GM19043 (cell line): Measurements from ENCODE around the gene NHP2.
A peak's percentile ranks its signal among the peaks of the same experiment; 100 is the strongest.

ENCODE experiments used
- ATAC-seq: cut with Tn5 transposase; IDR thresholded peaks from one replicate; pipeline ENCODE4 v1.9.1; 2021; ENCODE audit warnings: low read depth; ENCODE audit not compliant: unreplicated experiment

NHP2 gene

GRCh38 chr5:178177569-178177968, 23.9 kb upstream of the NHP2 start:
- ATAC-seq = no peak

- ATAC-seq = no peak
These were observed 23.1 kb upstream of the NHP2 start for GRCh38 chr5:178176791-178177190.

- no peak for ATAC-seq
These were observed 20.8 kb upstream of the NHP2 start for GRCh38 chr5:178174456-178174855.

- no peak for ATAC-seq
These were observed 16.8 kb upstream of the NHP2 start for GRCh38 chr5:178170455-178170854.

- no peak for ATAC-seq
These were observed 11.9 kb upstream of the NHP2 start for GRCh38 chr5:178165581-178165980.

- ATAC-seq = peak; percentile 85
These were observed 10.4 kb upstream of the NHP2 start for GRCh38 chr5:178163772-178164735.

GRCh38 chr5:178162481-178162880, 8.8 kb upstream of the NHP2 start:
- no peak for ATAC-seq

- no peak for ATAC-seq
These were observed 6.5 kb upstream of the NHP2 start for GRCh38 chr5:178160176-178160575.

GRCh38 chr5:178155065-178155464, 1.4 kb upstream of the NHP2 start:
- no peak for ATAC-seq

- no peak for ATAC-seq
These were observed 917 bp downstream of the NHP2 start for GRCh38 chr5:178152491-178153444.

- ATAC-seq = no peak
These were observed 2.5 kb downstream of the NHP2 start for GRCh38 chr5:178150977-178151734.

GRCh38 chr5:178149199-178149932, 4.3 kb downstream of the NHP2 start:
- no peak for ATAC-seq

- no peak for ATAC-seq
These were observed 6.3 kb downstream of the NHP2 start for GRCh38 chr5:178147406-178147805.

- ATAC-seq = peak; percentile 70
These were observed 7.5 kb downstream of the NHP2 start for GRCh38 chr5:178145965-178146820.

GRCh38 chr5:178143901-178144300, 9.8 kb downstream of the NHP2 start:
- no peak for ATAC-seq

GRCh38 chr5:178143246-178143645, 10.4 kb downstream of the NHP2 start:
- ATAC-seq = no peak

GRCh38 chr5:178142642-178143041, 11.0 kb downstream of the NHP2 start:
- ATAC-seq = no peak

- no peak for ATAC-seq
These were observed 12.1 kb downstream of the NHP2 start for GRCh38 chr5:178141550-178141949.

GRCh38 chr5:178137991-178138390, 15.7 kb downstream of the NHP2 start:
- ATAC-seq = no peak
